A549 (cell line): Measurements from ENCODE around the gene FNBP1L.

Source experiments
- BHLHE40 ChIP-seq: IDR thresholded peaks from 2 replicates; pipeline ENCODE4 v1.6.1; 2012; ENCODE audit warnings: low read depth, low read length, inconsistent platforms
- EP300 ChIP-seq, 2 experiments: fragments of >200 bp; sonication (Bioruptor Twin); formaldehyde crosslinking; IDR thresholded peaks; 2 replicates in 1 of 2; 3 replicates in 1 of 2; pipeline ENCODE4 v1.6.1; 2016 to 2017
- POLR2A ChIP-seq: IDR thresholded peaks from 2 replicates; pipeline ENCODE4 v1.6.1; 2012; ENCODE audit warnings: mild to moderate bottlenecking, low read length
- POLR2AphosphoS2 ChIP-seq: conservative IDR thresholded peaks from 2 replicates; pipeline ENCODE4 v1.6.1; 2012; ENCODE audit warnings: low read length, improper control_type of control experiment, inconsistent platforms
- SMC3 ChIP-seq: fragments of >200 bp; sonication (Bioruptor Twin); formaldehyde crosslinking; IDR thresholded peaks from 3 replicates; pipeline ENCODE4 v1.6.1; 2018; ENCODE audit warnings: inconsistent platforms

GRCh38 chr1:93588206-93588605 is 140.3 kb downstream of the FNBP1L start:
- TF ChIP-seq POLR2AphosphoS2 (no peak), POLR2A (no peak), BHLHE40 (no peak), EP300 (IDR thresholded peaks at IDR 0.05) (no peak), SMC3 (no peak)
